Measurements from ENCODE around the gene TBC1D21. TPM values are rescaled to one million over a fixed set of nuclear protein-coding genes. Genes with fewer than 3 reads are reported as not detected.

TBC1D21 gene
- total and polyA plus RNA-seq, 2 of the 8 experiments (the other 6 are each of a cell fraction or from before 2014, with no cell fraction given) = not detected

DNA sequence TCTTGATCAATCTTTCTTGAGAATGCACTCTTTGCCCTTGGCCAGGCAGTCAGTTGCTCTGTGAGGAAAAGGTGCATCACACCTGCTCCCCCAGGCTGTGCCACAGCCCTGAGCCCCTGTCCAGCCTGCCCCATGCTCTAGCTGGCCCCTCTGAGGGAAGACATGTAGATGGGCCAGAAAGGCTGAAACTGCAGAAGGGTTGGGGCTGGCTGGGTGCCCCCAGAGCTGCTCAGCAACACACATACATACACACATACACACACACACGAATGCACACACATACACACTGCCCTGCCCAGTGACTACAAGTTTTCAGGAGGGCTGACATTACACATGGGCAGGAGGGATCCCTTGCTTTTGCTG lies 16.4 kb downstream of the TBC1D21 start (continued):
- TF ChIP-seq KDM5A (IDR thresholded peaks at IDR 0.05; ENCODE audit: low read length) = no peak
- TF ChIP-seq SIRT6 (IDR thresholded peaks at IDR 0.05; ENCODE audit: low read length) = no peak
- TF ChIP-seq RXRA (IDR thresholded peaks at IDR 0.05; ENCODE audit: insufficient read depth, low read depth, low read length) = no peak
- no peak for TF ChIP-seq KDM1A (IDR thresholded peaks at IDR 0.05; ENCODE audit: borderline replicate concordance, low read length)
- no peak for TF ChIP-seq SP2 (IDR thresholded peaks at IDR 0.05; ENCODE audit: low read length)
- TF ChIP-seq, protein P1, sequence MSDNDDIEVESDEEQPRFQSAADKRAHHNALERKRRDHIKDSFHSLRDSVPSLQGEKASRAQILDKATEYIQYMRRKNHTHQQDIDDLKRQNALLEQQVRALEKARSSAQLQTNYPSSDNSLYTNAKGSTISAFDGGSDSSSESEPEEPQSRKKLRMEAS (IDR thresholded peaks at IDR 0.05) = no peak
- no peak for TF ChIP-seq CREB1 (IDR thresholded peaks at IDR 0.05)

Measured in H1 (cell line).